RCC 7860 (cell line): ENCODE measurements around the gene OPRM1.
"Not testable (repeated sequence)": the region's sequence is repeated elsewhere in the genome, so short reads cannot be mapped to it uniquely, and the experiment has no call there.

Source experiments
- DNase-seq: peaks from one replicate; pipeline ENCODE4 v3.0.0-alpha.2; 2015; ENCODE audit warnings: low spot score
- FAIRE-seq: peaks from 2 replicates; lab custom pipeline; 2012; peaks lifted over from hg19 to GRCh38; lab: Jason Lieb, UNC

Gene OPRM1

DNA sequence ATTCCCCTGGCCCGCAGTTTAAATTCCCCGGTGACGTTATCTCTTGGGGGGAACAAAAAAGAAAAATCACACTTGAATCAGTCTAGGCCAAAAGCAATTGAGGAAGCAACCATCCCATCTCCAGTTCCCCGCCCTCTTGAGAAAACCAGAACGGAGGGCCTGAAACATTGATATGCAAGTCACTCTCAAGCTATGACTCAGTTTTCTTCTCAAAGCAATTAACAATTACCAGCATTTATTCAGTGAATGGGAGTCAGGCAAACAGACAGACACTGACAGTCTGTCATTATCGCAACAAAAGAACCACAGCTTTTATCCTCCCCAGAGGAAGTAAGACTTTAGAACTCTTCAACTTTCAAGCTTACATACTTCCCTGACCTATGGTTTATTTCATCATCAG lies 100.9 kb downstream of the OPRM1 start:
- DNase-seq (no peak), FAIRE-seq (no peak)

DNA sequence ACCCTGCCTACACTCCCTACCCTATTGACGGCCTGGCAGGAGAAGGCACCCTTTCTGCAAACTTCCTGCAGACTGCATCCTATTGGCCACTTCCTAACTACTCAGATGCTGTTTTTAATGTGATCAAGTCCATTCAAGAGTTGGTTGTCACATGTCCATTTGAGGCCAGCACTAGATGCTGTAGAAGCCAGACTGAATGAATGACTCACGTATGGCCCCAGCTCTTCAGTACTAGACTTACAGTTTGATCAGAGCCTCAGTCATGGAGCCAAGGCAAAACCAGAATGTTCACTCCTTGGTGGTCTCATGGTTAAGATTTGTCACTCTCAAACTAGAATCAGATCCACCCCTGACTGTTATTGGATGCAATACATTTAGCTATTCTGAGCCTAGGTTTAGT lies 101.7 kb downstream of the OPRM1 start:
- no peak for FAIRE-seq
- no peak for DNase-seq

DNA sequence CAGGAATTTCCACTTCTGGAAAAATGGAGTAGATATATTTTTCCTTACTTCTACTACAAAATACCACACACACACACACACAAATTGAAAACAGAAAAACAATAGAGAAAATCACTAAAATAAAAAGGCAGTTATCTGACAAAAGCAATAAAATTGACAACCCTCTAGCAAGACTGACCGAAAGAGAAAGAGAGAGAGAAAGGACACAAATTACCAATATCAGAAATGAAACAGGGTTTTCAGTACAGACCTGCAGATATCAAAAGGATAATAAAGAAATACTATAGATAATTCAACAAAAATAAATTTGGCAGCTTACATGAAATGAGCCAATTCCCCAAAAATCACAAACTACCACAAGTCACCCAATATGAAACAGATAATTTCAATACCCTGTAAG lies 104.7 kb downstream of the OPRM1 start:
- DNase-seq (no peak), FAIRE-seq (no peak)

DNA sequence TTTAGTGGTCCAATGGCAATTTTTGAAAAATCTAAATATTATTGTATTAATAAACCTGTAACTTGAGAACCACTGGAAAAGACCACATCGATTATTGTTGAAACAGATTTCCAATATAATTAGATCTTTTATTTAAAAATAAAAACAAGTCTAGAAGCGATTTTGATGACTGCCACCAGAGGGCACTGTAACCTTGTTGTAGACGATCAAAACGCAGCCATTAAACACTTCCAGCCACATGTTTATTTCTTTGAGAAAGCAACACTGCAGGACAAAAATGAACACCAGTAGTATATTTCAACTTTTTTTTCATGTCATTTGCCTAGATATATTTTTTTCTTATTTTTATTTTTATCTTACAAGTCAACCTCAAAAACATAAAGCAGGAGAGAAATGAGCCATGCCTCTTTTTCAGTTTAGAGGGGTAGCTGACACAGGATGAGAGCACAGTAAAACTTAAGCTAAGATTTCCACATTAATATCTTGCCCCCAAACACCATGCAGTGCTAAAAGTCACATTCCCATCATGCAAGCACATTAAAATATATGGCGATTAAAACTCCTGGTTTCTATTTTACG lies 115.4 kb downstream of the OPRM1 start:
- peak; percentile 39 for DNase-seq
- FAIRE-seq, result peak; percentile 69

DNA sequence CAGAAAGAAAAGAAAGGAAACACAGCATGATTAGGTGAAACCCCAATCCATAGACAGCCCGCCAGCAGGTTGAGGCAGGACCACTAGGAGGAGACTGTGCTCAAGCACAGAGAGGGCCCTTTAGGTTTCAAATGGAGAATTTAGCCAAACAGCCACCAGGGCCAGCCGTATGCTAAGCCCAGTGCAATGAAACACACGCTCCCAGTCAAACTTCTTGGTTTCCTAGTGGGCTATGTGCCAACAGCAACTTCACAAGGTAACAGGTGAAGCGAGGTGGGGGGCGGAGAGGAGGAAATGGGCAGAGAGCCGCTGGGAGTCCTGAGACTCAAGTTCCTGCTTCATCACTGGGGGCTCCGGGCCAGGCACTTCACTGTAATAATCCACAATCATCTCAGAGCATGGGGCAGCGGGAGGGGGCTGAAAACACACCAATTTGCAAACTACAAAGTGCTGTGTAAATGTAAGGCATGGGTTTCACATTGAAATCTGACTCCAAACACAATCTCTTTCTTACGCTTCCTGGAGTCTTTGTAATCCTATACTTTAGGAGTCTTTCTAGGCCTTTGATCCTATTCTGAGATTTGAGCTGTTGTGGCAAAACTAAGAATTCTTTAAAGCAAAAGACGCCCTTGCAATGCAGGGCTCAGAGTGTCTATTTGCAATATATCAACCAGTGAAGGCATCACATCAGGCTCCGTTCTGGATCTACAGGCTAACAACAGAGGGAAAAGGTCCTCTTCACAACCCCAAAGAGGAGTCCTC lies 117.3 kb downstream of the OPRM1 start:
- FAIRE-seq (no peak), DNase-seq (no peak)

DNA sequence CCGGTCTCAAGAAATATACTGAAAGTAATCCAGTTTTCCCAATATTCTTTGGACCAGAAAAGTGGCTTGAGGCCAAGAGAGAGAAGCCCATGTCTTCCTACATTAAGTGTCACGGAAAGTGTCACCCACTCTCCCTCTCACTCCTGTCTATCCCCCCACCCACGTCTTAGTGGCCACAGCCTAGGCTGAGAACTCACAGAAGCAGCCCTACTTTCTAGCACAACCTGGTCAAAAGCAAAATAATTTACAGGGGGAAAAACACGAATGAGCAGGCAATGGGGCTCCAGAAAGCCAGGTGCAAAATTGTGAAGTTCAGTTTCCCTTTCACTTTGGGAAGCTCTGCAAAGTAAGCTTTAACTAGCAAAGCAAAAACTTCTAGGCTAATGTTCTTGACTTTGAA lies 118.0 kb downstream of the OPRM1 start:
- DNase-seq (no peak), FAIRE-seq (no peak)

DNA sequence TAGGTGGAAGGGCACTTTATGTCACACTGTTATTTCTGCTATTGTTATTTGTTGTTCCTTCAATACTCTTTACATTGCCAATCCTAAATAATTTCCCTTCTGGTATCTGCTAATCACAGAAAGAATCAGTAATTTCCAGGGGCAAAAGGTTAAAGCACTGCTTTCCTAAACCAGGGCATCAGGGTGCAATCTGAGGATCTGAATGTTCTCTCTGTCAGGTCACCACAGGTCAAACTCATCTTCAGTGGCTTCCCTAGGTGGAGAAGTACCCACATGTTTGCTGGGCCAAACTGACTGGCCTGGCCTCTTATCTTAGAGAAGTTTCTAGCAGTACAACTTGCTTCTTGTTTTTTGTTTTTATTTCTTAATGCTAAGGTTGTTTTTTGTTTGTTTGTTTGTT lies 118.7 kb downstream of the OPRM1 start:
- FAIRE-seq (no peak), DNase-seq (no peak)

DNA sequence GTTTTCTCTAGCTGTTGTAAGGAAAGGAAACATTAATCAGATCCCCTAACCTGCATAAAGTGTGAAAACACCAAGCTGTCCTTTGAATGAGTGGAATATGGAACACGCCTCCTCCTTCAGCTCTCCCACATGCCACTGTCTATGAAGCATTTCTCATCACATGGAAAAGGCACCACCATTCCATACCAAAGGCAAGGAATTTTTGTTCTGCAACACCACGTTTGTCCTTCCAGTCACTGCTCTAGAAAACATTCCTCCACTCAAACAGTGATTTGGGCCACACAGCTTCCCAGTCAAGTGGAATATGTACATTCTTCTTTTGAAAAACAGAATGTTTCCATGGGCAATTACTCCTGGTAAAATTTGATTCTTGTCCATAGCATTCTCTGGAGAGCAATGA lies 120.1 kb downstream of the OPRM1 start:
- no peak for FAIRE-seq

DNA sequence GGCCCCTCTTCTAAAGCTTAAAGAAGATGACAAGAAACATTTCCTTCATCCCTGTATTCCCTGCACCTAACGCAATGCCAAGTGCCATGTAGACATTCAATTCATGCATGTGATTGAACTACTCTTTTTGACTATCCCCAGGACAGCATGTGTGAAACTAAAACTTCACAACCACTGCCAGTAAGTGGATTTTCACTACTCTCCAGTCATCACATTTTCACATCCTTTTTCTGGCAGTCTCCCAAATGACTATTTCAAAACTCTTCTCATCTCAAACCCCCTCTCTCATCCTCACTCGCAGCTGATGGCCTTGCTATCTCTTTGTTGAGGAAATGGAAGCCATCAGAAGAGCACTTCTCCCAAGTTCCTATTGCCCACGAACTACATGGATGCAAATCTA lies 122.6 kb downstream of the OPRM1 start:
- FAIRE-seq (no peak), DNase-seq (no peak)

More for the DNA sequence above, 120.1 kb downstream of the OPRM1 start:
- DNase-seq, result no peak

DNA sequence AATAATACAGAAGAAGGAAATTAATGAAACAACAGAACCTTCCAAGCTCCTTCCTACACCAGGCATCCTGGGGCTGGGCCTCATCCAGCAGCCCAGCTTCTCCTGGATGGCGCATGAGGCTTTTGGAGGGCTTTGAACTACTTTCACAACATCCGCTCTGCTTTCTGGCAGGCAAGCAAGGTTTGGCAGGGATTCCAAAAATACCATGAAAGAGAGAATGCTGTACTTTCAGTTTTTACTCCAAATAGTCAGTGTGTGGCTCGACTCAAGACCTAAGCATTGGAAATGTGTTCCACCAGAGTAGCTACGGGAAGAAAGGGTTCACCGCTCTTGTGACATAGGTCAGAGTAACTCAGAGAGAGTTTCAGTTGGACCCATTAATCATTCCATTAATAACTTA lies 125.4 kb downstream of the OPRM1 start:
- peak; percentile 40 for DNase-seq
- peak; percentile 84 for FAIRE-seq

DNA sequence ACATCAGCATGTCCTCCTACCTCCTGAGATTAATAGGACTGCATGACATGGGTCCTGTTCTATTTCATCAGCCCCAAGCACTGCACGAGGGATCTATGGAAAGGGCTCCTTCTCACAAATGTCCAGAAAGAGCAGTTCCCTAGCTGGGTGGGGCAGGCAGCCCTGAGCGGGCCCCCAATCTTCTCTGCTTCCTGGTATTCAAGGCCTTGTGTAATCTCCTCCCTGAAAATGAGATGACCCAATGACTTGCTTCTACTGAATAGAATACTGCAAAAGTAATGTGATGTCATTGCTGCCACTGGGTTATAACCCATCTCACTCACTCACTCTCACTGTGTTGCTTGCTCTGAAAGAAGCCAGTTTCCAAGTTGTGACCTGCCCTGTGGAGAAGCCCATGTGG lies 126.4 kb downstream of the OPRM1 start:
- no peak for DNase-seq
- no peak for FAIRE-seq

DNA sequence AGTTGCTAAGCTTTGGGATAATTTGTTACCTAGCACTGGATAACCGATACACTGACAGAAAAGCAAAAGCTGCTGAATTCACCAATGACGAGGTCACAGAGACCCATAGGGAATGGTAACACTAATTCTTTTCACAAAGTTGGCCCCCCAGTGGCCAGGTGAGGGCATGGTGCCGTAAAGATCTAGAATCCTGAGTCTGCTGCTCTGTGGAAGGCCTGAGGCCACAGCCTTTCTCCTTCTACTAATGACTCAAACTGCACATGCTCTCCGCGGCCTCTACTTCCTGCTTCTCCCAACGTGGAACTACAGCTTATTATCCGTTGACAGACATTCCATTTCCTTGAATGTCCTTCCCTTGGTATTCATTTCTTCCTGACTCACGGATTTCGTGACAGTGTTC lies 127.1 kb downstream of the OPRM1 start:
- DNase-seq, result no peak
- no peak for FAIRE-seq

DNA sequence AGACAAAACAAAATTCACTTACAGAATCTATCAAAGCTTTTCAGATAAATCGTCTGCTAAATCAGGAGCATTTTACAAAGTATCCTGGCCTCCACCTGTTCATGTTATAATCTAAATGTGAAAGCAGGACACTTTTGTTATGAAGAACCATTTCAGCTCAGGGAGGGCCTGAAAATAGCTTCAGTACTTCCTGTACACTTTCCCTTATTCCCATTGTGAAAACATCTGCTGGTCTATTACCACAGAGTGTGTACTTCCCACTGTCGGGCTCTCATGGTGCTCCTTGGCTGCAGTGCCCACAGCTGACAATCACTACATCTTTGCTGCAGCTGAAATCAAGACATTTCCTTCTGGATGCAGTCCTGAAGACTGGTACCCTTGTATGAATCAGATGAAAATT lies 128.1 kb downstream of the OPRM1 start:
- DNase-seq (no peak), FAIRE-seq (no peak)

DNA sequence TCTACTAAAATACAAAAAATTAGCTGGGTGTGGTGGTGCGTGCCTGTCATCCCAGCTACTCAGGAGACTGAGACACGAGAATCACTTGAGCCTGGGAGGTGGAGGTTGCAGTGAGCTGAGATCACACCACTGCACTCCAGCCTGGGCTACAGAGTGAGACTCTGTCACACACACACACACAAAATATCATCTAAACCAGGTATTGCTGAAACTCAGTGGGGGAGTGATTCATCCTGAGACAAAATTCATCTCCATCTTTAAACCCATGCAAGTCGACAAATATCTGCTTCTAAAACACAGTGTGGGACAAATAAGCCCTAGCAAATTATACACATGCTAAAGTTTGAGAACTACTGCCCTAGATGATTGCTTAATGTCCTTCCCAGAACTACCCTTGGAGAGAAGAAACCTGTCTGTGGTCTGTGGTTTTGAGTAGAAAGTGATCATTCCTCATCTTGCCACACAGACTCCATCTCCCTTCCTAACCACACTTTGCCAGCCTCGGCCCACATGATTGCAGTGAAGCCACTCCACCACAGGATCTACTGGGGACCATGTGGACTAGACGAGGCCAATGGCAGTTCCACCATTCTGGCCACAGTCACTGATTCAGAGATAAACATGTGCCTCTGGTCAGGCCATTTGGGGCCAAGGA lies 130.3 kb downstream of the OPRM1 start:
- DNase-seq, result peak; percentile 13
- peak; percentile 74 for FAIRE-seq

DNA sequence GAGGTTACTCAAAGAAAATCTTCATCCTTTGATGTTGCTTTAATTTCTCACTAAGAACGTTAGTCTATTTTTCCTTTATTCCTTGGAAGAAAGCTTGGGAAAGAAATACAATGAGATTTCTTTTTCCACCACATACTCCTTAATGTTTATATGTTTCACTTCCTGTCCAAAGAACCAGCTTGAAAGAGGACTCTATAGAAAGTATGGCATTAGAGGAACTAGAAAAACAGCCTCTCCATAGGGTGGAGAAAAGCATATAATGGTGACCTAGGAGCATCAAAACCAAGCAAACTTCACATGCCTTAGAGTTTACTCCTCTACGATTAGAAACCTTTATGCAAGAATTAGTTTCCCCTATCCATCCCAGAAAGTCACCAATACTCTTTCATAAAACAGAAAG lies 131.1 kb downstream of the OPRM1 start:
- DNase-seq (no peak), FAIRE-seq (no peak)

DNA sequence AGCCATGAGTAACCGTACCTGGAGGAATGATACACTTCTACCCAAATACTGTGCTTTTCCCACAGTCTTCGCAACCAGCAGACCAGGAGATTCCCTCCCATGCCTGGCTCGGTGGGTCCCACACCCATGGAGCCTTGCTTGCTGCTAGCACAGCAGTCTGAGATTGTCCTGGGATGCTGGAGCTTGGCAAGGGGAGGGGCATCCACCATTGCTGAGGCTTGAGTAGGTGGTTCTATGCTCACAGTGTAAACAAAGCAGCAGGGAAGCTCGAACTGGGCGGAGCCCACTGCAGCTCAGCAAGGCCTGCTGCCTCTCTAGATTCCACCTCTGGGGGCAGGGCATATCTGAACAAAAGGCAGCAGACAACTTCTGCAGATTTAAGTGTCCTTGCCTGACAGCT lies 133.4 kb downstream of the OPRM1 start:
- FAIRE-seq, DNase-seq: not testable (repeated sequence)

DNA sequence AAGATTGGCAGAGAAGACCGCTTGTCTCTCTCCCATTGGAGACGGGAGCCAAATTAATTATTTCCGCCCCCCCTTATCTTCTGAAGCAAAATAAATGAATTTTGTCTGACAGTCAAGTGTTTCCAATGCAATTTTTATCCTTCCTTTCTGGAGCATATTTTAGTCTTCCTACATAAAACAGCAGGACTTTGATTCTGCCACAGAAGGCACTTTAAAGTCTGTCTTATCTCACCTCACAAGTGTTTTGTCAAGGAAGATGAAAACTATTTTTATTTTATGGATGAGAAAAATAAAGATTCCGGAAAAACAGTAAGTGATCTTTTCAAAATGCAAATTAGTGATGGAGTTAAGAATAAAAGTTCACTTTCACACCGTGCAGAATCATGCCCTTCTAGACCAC lies 140.4 kb downstream of the OPRM1 start:
- no peak for DNase-seq
- no peak for FAIRE-seq

DNA sequence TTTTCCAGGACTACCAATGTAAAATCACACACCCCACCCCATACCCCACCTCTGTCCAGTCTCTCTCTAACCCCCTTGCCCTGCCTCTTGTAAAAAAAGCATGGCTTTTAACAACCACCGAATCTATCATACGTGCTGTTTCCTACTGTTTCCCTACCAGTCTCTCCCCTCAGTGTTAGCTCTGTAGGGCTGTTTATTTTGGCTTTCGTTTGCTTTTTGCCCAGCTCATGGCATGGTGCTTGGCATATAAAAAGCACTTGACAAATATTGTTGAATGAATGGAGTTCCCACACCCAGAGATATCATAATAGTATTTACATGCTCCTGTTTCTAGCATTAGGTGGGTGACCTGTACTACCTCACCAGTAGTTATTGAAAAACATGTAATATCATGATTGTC lies 148.2 kb downstream of the OPRM1 start:
- no peak for FAIRE-seq
- DNase-seq, result no peak

DNA sequence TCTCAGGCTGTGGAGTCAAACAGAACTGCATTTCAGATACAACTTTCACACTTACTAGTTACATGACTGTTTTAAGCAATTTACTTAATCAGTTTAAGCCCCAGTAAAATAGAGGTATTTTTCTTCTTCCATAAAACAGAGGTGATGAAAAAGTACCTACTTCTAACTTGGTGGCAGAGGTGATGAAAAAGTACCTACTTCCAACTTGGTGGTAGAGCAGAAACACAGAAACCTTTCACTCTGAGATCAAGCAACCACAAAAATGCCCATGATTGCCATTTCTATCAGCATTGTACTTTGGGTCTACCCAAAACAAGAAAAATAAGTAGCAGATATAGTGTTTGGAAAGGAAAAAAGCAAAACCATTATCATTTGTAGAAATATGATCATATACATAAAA lies 148.7 kb downstream of the OPRM1 start:
- FAIRE-seq, result no peak
- DNase-seq, result no peak

DNA sequence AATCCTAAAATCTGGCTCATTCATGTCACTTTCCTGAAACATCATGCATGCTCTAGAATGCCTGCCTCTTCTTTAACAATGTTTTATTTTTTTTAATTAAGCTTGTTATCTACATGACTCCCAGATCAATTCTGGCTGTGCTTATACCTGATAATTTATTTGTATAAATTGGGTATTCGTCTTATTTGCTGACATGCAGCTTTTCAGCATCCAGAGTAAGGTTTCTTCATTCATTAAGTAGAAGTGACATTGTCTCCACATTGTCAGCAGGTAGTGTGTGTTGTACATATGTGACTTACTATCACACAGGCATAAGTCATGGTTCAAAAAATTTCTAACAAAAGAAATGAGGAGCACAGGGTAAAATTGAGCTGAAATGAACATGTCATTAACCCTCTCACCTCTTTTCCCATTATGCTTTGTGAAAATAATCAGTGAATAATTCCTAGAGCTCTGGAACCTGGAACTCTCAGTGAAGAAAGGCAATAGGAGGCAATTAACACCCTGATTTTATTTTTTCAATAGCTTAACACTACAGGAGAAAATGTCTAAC lies 157.4 kb downstream of the OPRM1 start:
- no peak for FAIRE-seq

DNA sequence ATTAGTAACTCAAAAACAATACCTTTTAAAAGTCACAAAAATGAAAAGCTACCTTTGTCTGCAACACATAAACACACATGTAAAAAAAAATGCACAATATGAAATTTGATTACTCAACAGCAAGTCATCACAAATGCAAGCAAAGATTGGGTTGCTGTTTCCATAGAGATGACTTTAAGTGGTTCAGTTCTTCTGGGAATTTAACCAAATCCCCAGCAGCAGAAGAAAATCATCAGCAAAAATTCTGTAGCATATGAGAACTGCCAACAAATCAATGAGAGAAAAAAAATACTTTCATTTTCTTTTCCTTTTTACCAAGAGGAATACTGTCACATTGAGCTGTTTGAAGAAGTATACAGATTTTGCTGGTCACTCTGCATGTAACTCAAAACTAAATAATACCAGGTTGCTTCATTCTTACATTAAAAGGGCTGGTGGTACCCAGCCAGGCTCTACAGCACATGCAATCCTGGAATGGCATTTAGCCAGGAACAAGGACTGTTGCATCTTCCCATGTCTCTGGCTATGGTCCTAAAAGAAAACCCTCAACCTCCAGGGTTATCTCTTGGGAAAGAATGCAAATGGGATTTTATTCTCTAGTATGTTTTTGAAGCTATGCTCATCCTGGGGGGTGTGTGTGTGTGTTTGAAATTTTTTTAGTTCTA lies 158.3 kb downstream of the OPRM1 start:
- no peak for DNase-seq
- no peak for FAIRE-seq

More for the DNA sequence above, 157.4 kb downstream of the OPRM1 start:
- DNase-seq, result no peak
